Dendritic cell treated with granulocyte-macrophage colony-stimulating factor and Interleukin-4, amounts not matched to agents 40 ng/mL and 50 ng/mL, for 4 days (primary cell): ENCODE measurements around the gene TTC28.
"Not testable (repeated sequence)": the region's sequence is repeated elsewhere in the genome, so short reads cannot be mapped to it uniquely, and the experiment has no call there.

Experiments used
- H3K27ac Mint-ChIP-seq: one replicate; pipeline ENCODE4 v1.8.0; 2022; ENCODE audit warnings: mild to moderate bottlenecking, mixed read lengths
- H3K27me3 Mint-ChIP-seq: one replicate; pipeline ENCODE4 v1.8.0; 2022; ENCODE audit warnings: mild to moderate bottlenecking, mixed read lengths
- H3K36me3 Mint-ChIP-seq: one replicate; pipeline ENCODE4 v1.8.0; 2022; ENCODE audit warnings: low read depth, mixed read lengths
- H3K4me1 Mint-ChIP-seq: one replicate; pipeline ENCODE4 v1.8.0; 2022; ENCODE audit warnings: low read depth, mixed read lengths
- H3K4me3 Mint-ChIP-seq: one replicate; pipeline ENCODE4 v1.8.0; 2022; ENCODE audit warnings: mild to moderate bottlenecking, moderate library complexity, mixed read lengths
- H3K9me3 Mint-ChIP-seq: one replicate; pipeline ENCODE4 v1.8.0; 2022; ENCODE audit warnings: mixed read lengths
- intact Hi-C: fragments of 100-400 bp; cut with micrococcal nuclease; formaldehyde crosslinking; loops from one replicate; pipeline ENCODE4 v1.15.0; 2022

Gene TTC28

GRCh38 chr22:28074526-28074925, 605.1 kb downstream of the TTC28 start:
- Mint-ChIP-seq H3K27ac (no peak overlapping the region), H3K4me1 (no peaks in the 10 kb centered on the region), H3K9me3 (no peaks in the 10 kb centered on the region), H3K4me3 (no peak overlapping the region), H3K36me3 (no peaks in the 10 kb centered on the region), H3K27me3 (no peaks in the 10 kb centered on the region)
- intact Hi-C loops: no loop called here

GRCh38 chr22:28072066-28072465, 607.6 kb downstream of the TTC28 start:
- Mint-ChIP-seq H3K4me3 (no peak overlapping the region), H3K4me1 (no peaks in the 10 kb centered on the region), H3K27ac (no peak overlapping the region), H3K9me3 (no peaks in the 10 kb centered on the region), H3K36me3 (no peaks in the 10 kb centered on the region), H3K27me3 (no peaks in the 10 kb centered on the region)
- intact Hi-C loops: no loop called here

GRCh38 chr22:28068826-28069225, 610.8 kb downstream of the TTC28 start:
- Mint-ChIP-seq H3K9me3 (no peaks in the 10 kb centered on the region), H3K27me3 (no peaks in the 10 kb centered on the region), H3K27ac (no peak overlapping the region), H3K4me3 (no peak overlapping the region), H3K36me3 (no peaks in the 10 kb centered on the region), H3K4me1 (no peaks in the 10 kb centered on the region)
- intact Hi-C loops: no loop called here

GRCh38 chr22:28064920-28065319, 614.7 kb downstream of the TTC28 start:
- intact Hi-C loops: no loop called here
- H3K4me1 Mint-ChIP-seq: no peaks in the 10 kb centered on the region
- H3K36me3 Mint-ChIP-seq: no peaks in the 10 kb centered on the region
- H3K9me3 Mint-ChIP-seq: no peaks in the 10 kb centered on the region
- H3K27me3 Mint-ChIP-seq: no peaks in the 10 kb centered on the region
- no peak overlapping the region for H3K4me3 Mint-ChIP-seq
- H3K27ac Mint-ChIP-seq: no peak overlapping the region

GRCh38 chr22:28063656-28064055, 616.0 kb downstream of the TTC28 start:
- no peaks in the 10 kb centered on the region for H3K4me1 Mint-ChIP-seq
- no peaks in the 10 kb centered on the region for H3K27me3 Mint-ChIP-seq
- no peaks in the 10 kb centered on the region for H3K9me3 Mint-ChIP-seq
- no peaks in the 10 kb centered on the region for H3K36me3 Mint-ChIP-seq
- H3K4me3 Mint-ChIP-seq: no peak overlapping the region
- intact Hi-C loops: no loop called here
- H3K27ac Mint-ChIP-seq: no peak overlapping the region

- H3K27me3 Mint-ChIP-seq, H3K4me1 Mint-ChIP-seq, intact Hi-C loops, H3K9me3 Mint-ChIP-seq, H3K27ac Mint-ChIP-seq, H3K36me3 Mint-ChIP-seq, H3K4me3 Mint-ChIP-seq: not testable (repeated sequence)
These were observed 619.0 kb downstream of the TTC28 start for GRCh38 chr22:28060594-28060993.

- no peaks in the 10 kb centered on the region for H3K4me1 Mint-ChIP-seq
- no peaks in the 10 kb centered on the region for H3K27me3 Mint-ChIP-seq
- H3K27ac Mint-ChIP-seq: no peak overlapping the region
- intact Hi-C loops: no loop called here
- H3K4me3 Mint-ChIP-seq: no peak overlapping the region
- H3K9me3 Mint-ChIP-seq: no peaks in the 10 kb centered on the region
- H3K36me3 Mint-ChIP-seq: no peaks in the 10 kb centered on the region
These were observed 621.6 kb downstream of the TTC28 start for GRCh38 chr22:28058036-28058435.

GRCh38 chr22:28054819-28055208, 624.8 kb downstream of the TTC28 start:
- H3K27ac Mint-ChIP-seq: no peak overlapping the region
- intact Hi-C loops: no loop called here
- no peaks in the 10 kb centered on the region for H3K36me3 Mint-ChIP-seq
- no peaks in the 10 kb centered on the region for H3K27me3 Mint-ChIP-seq
- H3K4me3 Mint-ChIP-seq: no peak overlapping the region
- no peaks in the 10 kb centered on the region for H3K4me1 Mint-ChIP-seq
- H3K9me3 Mint-ChIP-seq: no peaks in the 10 kb centered on the region

- H3K4me1 Mint-ChIP-seq: no peaks in the 10 kb centered on the region
- no peaks in the 10 kb centered on the region for H3K9me3 Mint-ChIP-seq
- no peak overlapping the region for H3K4me3 Mint-ChIP-seq
- no peaks in the 10 kb centered on the region for H3K36me3 Mint-ChIP-seq
- H3K27ac Mint-ChIP-seq: no peak overlapping the region
- intact Hi-C loops: no loop called here
- no peaks in the 10 kb centered on the region for H3K27me3 Mint-ChIP-seq
These were observed 625.5 kb downstream of the TTC28 start for GRCh38 chr22:28053896-28054818.

- intact Hi-C loops: no loop called here
- Mint-ChIP-seq H3K27ac (no peak overlapping the region), H3K36me3 (no peaks in the 10 kb centered on the region), H3K4me3 (no peak overlapping the region), H3K9me3 (no peaks in the 10 kb centered on the region), H3K27me3 (no peaks in the 10 kb centered on the region), H3K4me1 (no peaks in the 10 kb centered on the region)
These were observed 626.8 kb downstream of the TTC28 start for GRCh38 chr22:28052825-28053269.

- no peak overlapping the region for H3K4me3 Mint-ChIP-seq
- H3K9me3 Mint-ChIP-seq: no peaks in the 10 kb centered on the region
- no peaks in the 10 kb centered on the region for H3K36me3 Mint-ChIP-seq
- no peaks in the 10 kb centered on the region for H3K27me3 Mint-ChIP-seq
- intact Hi-C loops: loop anchor here (1.0 to 2.0 kb wide), 2 partner anchors 391 to 542 kb away; no protein-coding TSS in a partner anchor
- H3K4me1 Mint-ChIP-seq: no peaks in the 10 kb centered on the region
- H3K27ac Mint-ChIP-seq: no peak overlapping the region
These were observed 627.8 kb downstream of the TTC28 start for GRCh38 chr22:28051787-28052356.

- intact Hi-C loops: loop anchor here (1.0 to 2.0 kb wide), 2 partner anchors 392 to 543 kb away; no protein-coding TSS in a partner anchor
- Mint-ChIP-seq H3K4me3 (no peak overlapping the region), H3K4me1 (no peaks in the 10 kb centered on the region), H3K36me3 (no peaks in the 10 kb centered on the region), H3K27me3 (no peaks in the 10 kb centered on the region), H3K9me3 (no peaks in the 10 kb centered on the region), H3K27ac (no peak overlapping the region)
These were observed 628.4 kb downstream of the TTC28 start for GRCh38 chr22:28051091-28051786.

- intact Hi-C loops: no loop called here
- Mint-ChIP-seq H3K36me3 (no peaks in the 10 kb centered on the region), H3K4me3 (no peak overlapping the region), H3K9me3 (no peaks in the 10 kb centered on the region), H3K27ac (no peak overlapping the region), H3K4me1 (no peaks in the 10 kb centered on the region), H3K27me3 (no peaks in the 10 kb centered on the region)
These were observed 631.1 kb downstream of the TTC28 start for GRCh38 chr22:28048529-28048928.

- H3K27me3 Mint-ChIP-seq: no peaks in the 10 kb centered on the region
- intact Hi-C loops: no loop called here
- H3K36me3 Mint-ChIP-seq: no peaks in the 10 kb centered on the region
- H3K27ac Mint-ChIP-seq: no peak overlapping the region
- H3K4me1 Mint-ChIP-seq: no peaks in the 10 kb centered on the region
- H3K9me3 Mint-ChIP-seq: no peaks in the 10 kb centered on the region
- no peak overlapping the region for H3K4me3 Mint-ChIP-seq
These were observed 631.9 kb downstream of the TTC28 start for GRCh38 chr22:28047740-28048139.
